Neural crest cell (in vitro differentiated cells): ENCODE measurements around the gene CRB1. TPM values are rescaled to one million over a fixed set of nuclear protein-coding genes. Genes with fewer than 3 reads are reported as not detected.

Experiments used
- DNase-seq: peaks from one replicate; pipeline ENCODE4 v3.0.0; 2021; ENCODE audit warnings: low read depth, mixed read lengths, low spot score
- H3K27ac Mint-ChIP-seq: one replicate; pipeline ENCODE4 v1.8.0; 2021; ENCODE audit warnings: mild to moderate bottlenecking, mixed read lengths; ENCODE audit not compliant: unreplicated experiment
- H3K27me3 Mint-ChIP-seq: 2 replicates; pipeline ENCODE4 v1.8.0; 2021; ENCODE audit warnings: low read depth, mild to moderate bottlenecking, mixed read lengths
- H3K36me3 Mint-ChIP-seq: 2 replicates; pipeline ENCODE4 v1.8.0; 2021; ENCODE audit warnings: low read depth, mild to moderate bottlenecking, mixed read lengths
- H3K4me1 Mint-ChIP-seq: 2 replicates; pipeline ENCODE4 v1.8.0; 2021; ENCODE audit warnings: mixed read lengths
- H3K4me3 Mint-ChIP-seq: one replicate; pipeline ENCODE4 v1.8.0; 2021; ENCODE audit warnings: mild to moderate bottlenecking, mixed read lengths
- H3K9me3 Mint-ChIP-seq: 2 replicates; pipeline ENCODE4 v1.8.0; 2021; ENCODE audit warnings: mixed read lengths
- total RNA-seq: library from RNA; stranded (reverse); gene quantifications from 2 replicates; pipeline ENCODE4 v1.2.1, GENCODE V29; 2021
- TF ChIP-seq, protein P1 (sequence below): fragments of 200-600 bp; sonication (generic); conservative IDR thresholded peaks from 2 replicates; pipeline ENCODE4 v1.5.0; 2021; ENCODE audit warnings: antibody characterized with exemption, mild to moderate bottlenecking

The CRB1 gene
- total RNA-seq, 1 donor from 2014 or later: 1.9 TPM

DNA sequence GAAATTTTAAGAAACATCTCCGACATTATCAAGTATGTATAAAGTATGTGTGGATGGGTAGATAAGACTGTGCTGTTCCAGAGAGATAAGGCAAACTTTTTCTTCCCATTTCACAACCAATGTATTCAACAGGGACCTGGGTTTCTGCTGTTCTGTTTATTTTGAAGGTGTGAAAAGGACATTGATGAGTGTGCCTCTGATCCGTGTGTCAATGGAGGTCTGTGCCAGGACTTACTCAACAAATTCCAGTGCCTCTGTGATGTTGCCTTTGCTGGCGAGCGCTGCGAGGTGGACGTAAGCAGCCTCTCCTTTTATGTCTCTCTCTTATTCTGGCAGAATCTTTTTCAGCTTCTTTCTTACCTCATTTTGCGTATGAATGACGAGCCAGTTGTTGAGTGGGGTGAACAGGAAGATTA lies 174.0 kb downstream of the CRB1 start:
- H3K9me3 Mint-ChIP-seq: no peaks in the 10 kb centered on the region
- DNase-seq: no peak
- no peak overlapping the region for H3K4me3 Mint-ChIP-seq
- H3K27ac Mint-ChIP-seq: no peak overlapping the region
- TF ChIP-seq, protein P1, sequence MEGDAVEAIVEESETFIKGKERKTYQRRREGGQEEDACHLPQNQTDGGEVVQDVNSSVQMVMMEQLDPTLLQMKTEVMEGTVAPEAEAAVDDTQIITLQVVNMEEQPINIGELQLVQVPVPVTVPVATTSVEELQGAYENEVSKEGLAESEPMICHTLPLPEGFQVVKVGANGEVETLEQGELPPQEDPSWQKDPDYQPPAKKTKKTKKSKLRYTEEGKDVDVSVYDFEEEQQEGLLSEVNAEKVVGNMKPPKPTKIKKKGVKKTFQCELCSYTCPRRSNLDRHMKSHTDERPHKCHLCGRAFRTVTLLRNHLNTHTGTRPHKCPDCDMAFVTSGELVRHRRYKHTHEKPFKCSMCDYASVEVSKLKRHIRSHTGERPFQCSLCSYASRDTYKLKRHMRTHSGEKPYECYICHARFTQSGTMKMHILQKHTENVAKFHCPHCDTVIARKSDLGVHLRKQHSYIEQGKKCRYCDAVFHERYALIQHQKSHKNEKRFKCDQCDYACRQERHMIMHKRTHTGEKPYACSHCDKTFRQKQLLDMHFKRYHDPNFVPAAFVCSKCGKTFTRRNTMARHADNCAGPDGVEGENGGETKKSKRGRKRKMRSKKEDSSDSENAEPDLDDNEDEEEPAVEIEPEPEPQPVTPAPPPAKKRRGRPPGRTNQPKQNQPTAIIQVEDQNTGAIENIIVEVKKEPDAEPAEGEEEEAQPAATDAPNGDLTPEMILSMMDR: no peak
- H3K27me3 Mint-ChIP-seq: no peaks in the 10 kb centered on the region
- H3K36me3 Mint-ChIP-seq: no peaks in the 10 kb centered on the region
- peaks cover 27% of the 10 kb centered on the region for H3K4me1 Mint-ChIP-seq

DNA sequence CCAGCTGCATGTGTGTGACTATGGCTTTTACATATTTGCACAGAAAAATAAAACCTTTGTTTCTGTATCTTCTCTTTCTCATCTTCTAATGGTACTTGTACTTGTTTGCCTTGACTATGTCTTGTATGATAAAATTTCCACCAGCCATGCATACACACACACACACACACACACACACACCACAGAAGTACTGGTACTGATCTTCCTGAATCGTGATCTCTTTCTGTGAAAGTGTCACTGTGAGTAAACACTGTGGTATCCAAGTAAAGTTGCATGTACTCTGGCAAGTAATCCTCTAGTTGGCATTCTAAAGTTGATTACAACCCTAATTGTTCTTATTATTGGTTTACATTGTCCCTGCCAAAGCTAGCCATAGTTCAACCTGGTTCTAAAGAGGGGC lies 176.7 kb downstream of the CRB1 start:
- Mint-ChIP-seq H3K4me1 (peaks cover 11% of the 10 kb centered on the region), H3K9me3 (no peaks in the 10 kb centered on the region), H3K27me3 (no peaks in the 10 kb centered on the region), H3K36me3 (no peaks in the 10 kb centered on the region), H3K27ac (no peak overlapping the region), H3K4me3 (no peak overlapping the region)
- no peak for DNase-seq
- TF ChIP-seq, protein P1: no peak

DNA sequence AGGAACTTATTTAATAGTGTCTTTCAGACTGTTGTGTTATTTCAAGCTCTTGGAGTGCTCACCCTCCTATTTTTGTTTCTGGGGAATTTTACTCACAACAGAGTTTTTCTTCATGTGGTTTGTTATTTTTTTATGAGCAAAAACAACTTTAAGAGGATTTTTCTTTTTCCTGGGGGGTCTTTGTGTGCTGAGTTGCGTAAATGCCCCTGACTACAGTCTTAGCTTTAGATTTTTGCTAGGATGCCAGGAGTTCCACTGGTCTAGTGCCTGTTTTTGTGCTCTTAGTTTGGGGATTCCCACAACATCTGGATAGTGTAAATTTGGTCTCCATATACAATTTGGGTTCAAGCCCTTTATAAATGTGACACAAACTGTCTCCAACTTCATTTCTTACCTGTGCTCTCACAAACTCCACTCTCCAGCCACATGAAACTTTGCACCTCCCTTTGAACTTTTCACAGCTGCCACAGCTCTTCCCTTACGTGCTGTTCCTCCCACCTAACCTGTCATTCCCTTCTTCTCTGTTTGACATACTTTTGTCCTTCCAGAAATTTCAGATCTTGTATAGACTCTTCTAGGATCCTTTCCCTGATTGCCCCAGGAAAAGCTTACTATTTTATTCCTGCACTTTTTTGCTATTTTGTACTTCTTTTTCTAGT lies 180.2 kb downstream of the CRB1 start:
- Mint-ChIP-seq H3K4me1 (no peaks in the 10 kb centered on the region), H3K36me3 (no peaks in the 10 kb centered on the region), H3K9me3 (no peaks in the 10 kb centered on the region), H3K4me3 (no peak overlapping the region), H3K27ac (no peak overlapping the region), H3K27me3 (no peaks in the 10 kb centered on the region)
- DNase-seq: no peak
- TF ChIP-seq, protein P1: no peak

DNA sequence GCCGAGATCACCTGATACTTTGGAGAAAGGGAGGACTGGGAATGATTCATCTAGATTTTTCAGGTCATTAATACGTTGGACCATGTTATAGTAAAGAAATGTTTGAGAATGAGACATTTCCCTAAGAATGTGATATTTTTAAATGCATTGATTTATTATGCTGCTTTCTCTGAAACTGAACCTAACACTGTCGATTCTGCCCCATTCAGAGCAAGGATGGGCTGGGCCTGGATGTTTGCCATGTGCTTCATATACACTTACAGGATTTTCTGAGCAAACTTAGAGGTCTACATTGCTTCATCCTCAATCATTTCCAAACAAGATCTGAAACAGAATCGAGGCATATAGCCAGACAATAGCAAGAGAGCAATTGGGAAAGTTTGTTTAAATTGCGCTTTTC lies 183.3 kb downstream of the CRB1 start:
- H3K4me1 Mint-ChIP-seq: no peaks in the 10 kb centered on the region
- no peak for DNase-seq
- H3K27ac Mint-ChIP-seq: no peak overlapping the region
- no peaks in the 10 kb centered on the region for H3K9me3 Mint-ChIP-seq
- no peak overlapping the region for H3K4me3 Mint-ChIP-seq
- no peaks in the 10 kb centered on the region for H3K27me3 Mint-ChIP-seq
- TF ChIP-seq, protein P1: no peak
- no peaks in the 10 kb centered on the region for H3K36me3 Mint-ChIP-seq

DNA sequence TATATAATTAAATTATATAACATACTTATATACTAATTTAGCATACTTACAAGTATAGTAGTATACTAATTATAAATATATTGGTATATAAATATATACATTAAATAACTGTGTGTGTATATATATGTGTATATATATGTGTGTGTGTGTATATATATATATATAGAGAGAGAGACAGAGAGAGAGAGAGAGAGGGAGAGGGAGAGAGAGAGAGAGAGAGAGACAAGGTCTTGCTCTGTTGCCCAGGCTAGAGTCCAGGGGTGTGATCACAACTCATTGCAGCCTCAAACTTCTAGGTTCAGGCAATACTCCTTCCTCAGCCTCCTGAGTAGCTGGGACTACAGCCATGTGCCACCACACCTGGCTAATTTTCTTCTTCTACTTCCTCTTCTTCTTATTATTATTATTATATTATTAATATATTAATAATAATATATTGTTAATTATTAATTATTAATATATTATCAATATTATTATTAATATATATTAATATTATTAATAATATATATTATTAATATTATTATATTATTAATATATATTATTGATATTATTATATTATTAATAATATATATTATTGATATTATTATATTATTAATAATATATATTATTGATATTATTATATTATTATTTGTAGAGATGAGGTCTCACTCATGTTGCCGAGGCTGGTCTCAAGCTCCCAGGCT lies 185.5 kb downstream of the CRB1 start:
- H3K9me3 Mint-ChIP-seq: no peaks in the 10 kb centered on the region
- no peak for DNase-seq
- H3K27ac Mint-ChIP-seq: no peak overlapping the region
- H3K4me1 Mint-ChIP-seq: no peaks in the 10 kb centered on the region
- TF ChIP-seq, protein P1: no peak
- no peak overlapping the region for H3K4me3 Mint-ChIP-seq
- no peaks in the 10 kb centered on the region for H3K27me3 Mint-ChIP-seq
- no peaks in the 10 kb centered on the region for H3K36me3 Mint-ChIP-seq
